Measurements from ENCODE around the gene B3GAT3. TPM values are rescaled to one million over a fixed set of nuclear protein-coding genes. Genes with fewer than 3 reads are reported as not detected.

B3GAT3 gene
- total RNA-seq, 1 experiment from 2014 or later = 65.8 TPM

- Histone ChIP-seq H3K4me1 (ENCODE audit: insufficient read depth, low read length) (peaks cover 8% of the 10 kb centered on the region), H3K9ac (ENCODE audit: low read length) (no peak overlapping the region), H4K20me1 (ENCODE audit: low read length) (no peaks in the 10 kb centered on the region), H3K27me3 (ENCODE audit: low read length) (no peaks in the 10 kb centered on the region), H3K79me2 (ENCODE audit: low read length) (peaks cover 12% of the 10 kb centered on the region; the same call in 1 of the 2 replicates), H3K4me2 (ENCODE audit: low read length) (no peak overlapping the region), H3K9me3 (ENCODE audit: low read length) (no peaks in the 10 kb centered on the region), H3K9me2 (replicated peaks; ENCODE audit: low read length) (no peaks in the 10 kb centered on the region), H3K36me3 (ENCODE audit: low read depth, low read length) (no peaks in the 10 kb centered on the region), H3K27ac (ENCODE audit: low read length) (no peak overlapping the region), H3K4me3 (ENCODE audit: low read length) (no peak overlapping the region), H2AFZ (ENCODE audit: low read length) (no peak overlapping the region), H3F3A (ENCODE audit: low read length, unreplicated experiment) (no peaks in the 10 kb centered on the region)
- intact Hi-C loops (cut with micrococcal nuclease) = no loop called here
- DNase-seq (no peak), ATAC-seq (no peak)
- ChIA-PET POLR2A (ENCODE audit: unreplicated experiment) (no interaction called here), CTCF (no interaction called here)
- no TSS peak for BruUV-seq (replicated peaks)
- TF ChIP-seq EZH2 (IDR thresholded peaks at IDR 0.05; ENCODE audit: low read length, unreplicated experiment) (no peak), EZH2phosphoT487 (IDR thresholded peaks at IDR 0.05; ENCODE audit: borderline replicate concordance, low read length) (no peak), CTCF (conservative IDR thresholded peaks at IDR 0.05; ENCODE audit: low read depth, low read length) (no peak)
Measured at GRCh38 chr11:62607714-62608113, 14.1 kb downstream of the B3GAT3 start.

GRCh38 chr11:62605902-62606301, 15.9 kb downstream of the B3GAT3 start:
- Histone ChIP-seq H3F3A (ENCODE audit: low read length, unreplicated experiment) (no peaks in the 10 kb centered on the region), H3K9me3 (ENCODE audit: low read length) (no peaks in the 10 kb centered on the region), H3K4me2 (ENCODE audit: low read length) (no peak overlapping the region), H3K4me3 (ENCODE audit: low read length) (no peak overlapping the region), H3K27me3 (ENCODE audit: low read length) (no peaks in the 10 kb centered on the region), H3K9me2 (replicated peaks; ENCODE audit: low read length) (no peaks in the 10 kb centered on the region), H3K36me3 (ENCODE audit: low read depth, low read length) (no peaks in the 10 kb centered on the region), H3K27ac (ENCODE audit: low read length) (no peak overlapping the region), H3K79me2 (ENCODE audit: low read length) (peaks cover 11% of the 10 kb centered on the region), H3K9ac (ENCODE audit: low read length) (no peak overlapping the region), H3K4me1 (ENCODE audit: insufficient read depth, low read length) (peaks cover 9% of the 10 kb centered on the region), H2AFZ (ENCODE audit: low read length) (no peak overlapping the region), H4K20me1 (ENCODE audit: low read length) (no peaks in the 10 kb centered on the region)
- intact Hi-C loops (cut with micrococcal nuclease) = no loop called here
- ChIA-PET POLR2A (ENCODE audit: unreplicated experiment) (interaction anchor here (0.5 kb wide), 1 partner anchor 47 kb away, joined by 4 read pairs; the partner anchor contains the start of gene INTS5), CTCF (interaction anchor here (0.8 kb wide), 1 partner anchor 12 kb away, joined by 3 read pairs; no protein-coding TSS in a partner anchor)
- no TSS peak for BruUV-seq (replicated peaks)
- ATAC-seq (no peak), DNase-seq (no peak)
- TF ChIP-seq EZH2phosphoT487 (IDR thresholded peaks at IDR 0.05; ENCODE audit: borderline replicate concordance, low read length) (no peak), EZH2 (IDR thresholded peaks at IDR 0.05; ENCODE audit: low read length, unreplicated experiment) (no peak), CTCF (conservative IDR thresholded peaks at IDR 0.05; ENCODE audit: low read depth, low read length) (no peak)

GRCh38 chr11:62605467-62605866, 16.3 kb downstream of the B3GAT3 start:
- intact Hi-C loops (cut with micrococcal nuclease) = no loop called here
- Histone ChIP-seq H2AFZ (ENCODE audit: low read length) (no peak overlapping the region), H3K4me2 (ENCODE audit: low read length) (no peak overlapping the region), H3K4me3 (ENCODE audit: low read length) (no peak overlapping the region), H3K9ac (ENCODE audit: low read length) (no peak overlapping the region), H3F3A (ENCODE audit: low read length, unreplicated experiment) (no peaks in the 10 kb centered on the region), H3K4me1 (ENCODE audit: insufficient read depth, low read length) (peaks cover 8% of the 10 kb centered on the region; the same call in 1 of the 2 replicates), H3K9me3 (ENCODE audit: low read length) (no peaks in the 10 kb centered on the region), H3K9me2 (replicated peaks; ENCODE audit: low read length) (no peaks in the 10 kb centered on the region), H3K27ac (ENCODE audit: low read length) (no peak overlapping the region), H3K36me3 (ENCODE audit: low read depth, low read length) (no peaks in the 10 kb centered on the region), H4K20me1 (ENCODE audit: low read length) (no peaks in the 10 kb centered on the region), H3K79me2 (ENCODE audit: low read length) (peaks cover 11% of the 10 kb centered on the region), H3K27me3 (ENCODE audit: low read length) (no peaks in the 10 kb centered on the region)
- CTCF ChIA-PET = interaction anchor here (0.8 kb wide), 1 partner anchor 11 kb away, joined by 3 read pairs; no protein-coding TSS in a partner anchor
- TF ChIP-seq CTCF (conservative IDR thresholded peaks at IDR 0.05; ENCODE audit: low read depth, low read length) (no peak), EZH2 (IDR thresholded peaks at IDR 0.05; ENCODE audit: low read length, unreplicated experiment) (no peak), EZH2phosphoT487 (IDR thresholded peaks at IDR 0.05; ENCODE audit: borderline replicate concordance, low read length) (no peak)
- no TSS peak for BruUV-seq (replicated peaks)
- DNase-seq = no peak
- ATAC-seq = no peak
- POLR2A ChIA-PET (ENCODE audit: unreplicated experiment) = no interaction called here

All from PC-3 (cell line).